ENCODE measurements around the gene AGAP2. TPM values are rescaled to one million over a fixed set of nuclear protein-coding genes. Genes with fewer than 3 reads are reported as not detected.

AGAP2 gene
- polyA plus RNA-seq, 2 of the 4 experiments (the other 2 are of a cell fraction): 0.26 to 0.45 TPM

DNA sequence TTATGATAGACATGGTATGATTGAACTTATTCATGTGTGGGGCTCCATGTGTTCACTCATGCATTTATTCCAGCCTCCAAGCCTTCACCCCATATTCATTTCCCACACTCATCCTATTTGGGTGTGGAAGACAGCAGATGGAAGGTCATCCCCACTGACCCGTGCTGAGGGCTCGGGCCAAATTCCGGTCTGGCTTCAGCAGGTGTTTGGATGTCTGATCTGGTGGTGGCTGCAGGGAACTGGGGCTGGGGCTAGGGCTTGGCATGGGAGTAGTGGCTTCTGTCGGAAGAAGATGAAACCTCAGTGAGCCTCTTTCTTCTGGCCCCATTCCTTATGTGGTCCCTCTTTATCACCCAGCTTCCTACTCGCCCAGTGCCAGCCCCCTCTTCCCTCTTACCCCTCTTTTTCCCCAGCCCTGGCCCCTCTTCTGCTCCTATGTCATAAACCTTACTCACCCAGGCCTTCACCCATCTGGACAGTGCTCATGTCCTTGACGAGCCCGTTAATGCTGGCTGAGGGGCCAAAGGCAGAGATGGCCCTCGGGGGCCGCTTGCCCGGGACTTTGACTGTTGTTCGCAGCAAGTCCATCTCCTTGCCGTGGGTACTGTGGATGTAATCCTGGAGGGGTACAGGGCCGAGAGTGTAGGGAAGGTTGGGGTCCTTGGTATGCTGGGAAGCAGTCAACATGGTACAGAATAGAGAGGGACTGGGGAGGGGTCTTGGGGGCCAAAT is 8.0 kb downstream of the AGAP2 start (continued):
- no peak for TF ChIP-seq CHD4 (IDR thresholded peaks at IDR 0.05; ENCODE audit: borderline replicate concordance)
- TF ChIP-seq, protein P1, sequence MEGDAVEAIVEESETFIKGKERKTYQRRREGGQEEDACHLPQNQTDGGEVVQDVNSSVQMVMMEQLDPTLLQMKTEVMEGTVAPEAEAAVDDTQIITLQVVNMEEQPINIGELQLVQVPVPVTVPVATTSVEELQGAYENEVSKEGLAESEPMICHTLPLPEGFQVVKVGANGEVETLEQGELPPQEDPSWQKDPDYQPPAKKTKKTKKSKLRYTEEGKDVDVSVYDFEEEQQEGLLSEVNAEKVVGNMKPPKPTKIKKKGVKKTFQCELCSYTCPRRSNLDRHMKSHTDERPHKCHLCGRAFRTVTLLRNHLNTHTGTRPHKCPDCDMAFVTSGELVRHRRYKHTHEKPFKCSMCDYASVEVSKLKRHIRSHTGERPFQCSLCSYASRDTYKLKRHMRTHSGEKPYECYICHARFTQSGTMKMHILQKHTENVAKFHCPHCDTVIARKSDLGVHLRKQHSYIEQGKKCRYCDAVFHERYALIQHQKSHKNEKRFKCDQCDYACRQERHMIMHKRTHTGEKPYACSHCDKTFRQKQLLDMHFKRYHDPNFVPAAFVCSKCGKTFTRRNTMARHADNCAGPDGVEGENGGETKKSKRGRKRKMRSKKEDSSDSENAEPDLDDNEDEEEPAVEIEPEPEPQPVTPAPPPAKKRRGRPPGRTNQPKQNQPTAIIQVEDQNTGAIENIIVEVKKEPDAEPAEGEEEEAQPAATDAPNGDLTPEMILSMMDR (IDR thresholded peaks at IDR 0.05): no peak
- TF ChIP-seq ESRRA (IDR thresholded peaks at IDR 0.05; ENCODE audit: borderline replicate concordance, low read length): no peak
- no peak for TF ChIP-seq KDM1A (IDR thresholded peaks at IDR 0.05; ENCODE audit: low read depth)
- TF ChIP-seq, protein P2, sequence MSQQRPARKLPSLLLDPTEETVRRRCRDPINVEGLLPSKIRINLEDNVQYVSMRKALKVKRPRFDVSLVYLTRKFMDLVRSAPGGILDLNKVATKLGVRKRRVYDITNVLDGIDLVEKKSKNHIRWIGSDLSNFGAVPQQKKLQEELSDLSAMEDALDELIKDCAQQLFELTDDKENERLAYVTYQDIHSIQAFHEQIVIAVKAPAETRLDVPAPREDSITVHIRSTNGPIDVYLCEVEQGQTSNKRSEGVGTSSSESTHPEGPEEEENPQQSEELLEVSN (IDR thresholded peaks at IDR 0.05; ENCODE audit: borderline replicate concordance, low read depth): no peak
- no peak for TF ChIP-seq KDM5A (IDR thresholded peaks at IDR 0.05)

DNA sequence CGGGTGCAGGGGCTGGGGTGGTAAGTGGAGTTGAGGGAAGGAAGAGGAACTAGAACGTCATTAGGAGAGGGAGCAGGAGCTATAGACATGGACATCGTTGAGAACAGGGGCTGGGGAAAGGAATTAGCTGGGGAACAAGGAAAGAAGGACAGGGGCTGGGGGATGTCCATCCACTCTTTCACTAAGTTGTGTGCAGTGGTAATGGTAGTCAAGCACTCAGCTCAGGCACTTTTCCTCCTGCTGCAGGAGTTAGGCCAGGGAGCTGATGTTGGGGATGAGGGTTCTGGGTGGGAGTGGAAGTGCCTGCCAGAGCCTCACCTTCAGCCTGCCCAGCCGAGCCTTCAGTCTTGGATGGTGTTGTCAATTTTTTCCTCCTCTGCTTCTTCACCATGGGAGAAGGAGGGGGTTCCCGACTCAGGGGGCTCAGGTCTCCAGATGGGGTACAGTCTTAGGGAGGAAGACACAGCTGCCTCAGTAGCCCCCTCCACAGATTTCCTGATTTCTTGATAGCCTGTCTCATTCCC is 9.2 kb downstream of the AGAP2 start:
- ChIA-PET CTCF (interaction anchor here (0.7 to 13.8 kb wide), 8 partner anchors 8 to 146 kb away, joined by 3 to 242 read pairs (median 4); partner anchors contain the start of genes AGAP2, CYP27B1 and TSPAN31), POLR2A (interaction anchor here (1.0 kb wide), 1 partner anchor 15 kb away, joined by 7 read pairs; the partner anchor contains the start of gene TSPAN31)
- ATAC-seq: no peak
- no peak overlapping the region for H3K4me2 ChIP-seq
- no peak for FAIRE-seq
- TF ChIP-seq NR3C1 (IDR thresholded peaks at IDR 0.05): no peak
- no peak for TF ChIP-seq KDM5A (IDR thresholded peaks at IDR 0.05)
- TF ChIP-seq KDM1A (IDR thresholded peaks at IDR 0.05; ENCODE audit: low read depth): no peak
- TF ChIP-seq EHF (CRISPR knock-in tag; IDR thresholded peaks at IDR 0.05): no peak
- TF ChIP-seq NFE2L2 (conservative IDR thresholded peaks at IDR 0.05; ENCODE audit: low read length): no peak
- no peak for TF ChIP-seq ZSCAN20 (CRISPR knock-in tag; IDR thresholded peaks at IDR 0.05)
- TF ChIP-seq MYC (IDR thresholded peaks at IDR 0.05; ENCODE audit: borderline replicate concordance, low read length): no peak
- no peak for DNase-seq (ENCODE audit: low read depth in 1 of 2, low spot score in 1 of 2)
- H3K4me1 ChIP-seq: peaks cover 13% of the 10 kb centered on the region
- 43% methylated on average over 5 of the region's 5 CpGs for WGBS (ENCODE audit: missing lambda C conversion rate)
- H3K4me3 ChIP-seq: no peak overlapping the region
- H3K9me3 ChIP-seq: no peaks in the 10 kb centered on the region
- H3K27ac ChIP-seq: no peak overlapping the region

DNA sequence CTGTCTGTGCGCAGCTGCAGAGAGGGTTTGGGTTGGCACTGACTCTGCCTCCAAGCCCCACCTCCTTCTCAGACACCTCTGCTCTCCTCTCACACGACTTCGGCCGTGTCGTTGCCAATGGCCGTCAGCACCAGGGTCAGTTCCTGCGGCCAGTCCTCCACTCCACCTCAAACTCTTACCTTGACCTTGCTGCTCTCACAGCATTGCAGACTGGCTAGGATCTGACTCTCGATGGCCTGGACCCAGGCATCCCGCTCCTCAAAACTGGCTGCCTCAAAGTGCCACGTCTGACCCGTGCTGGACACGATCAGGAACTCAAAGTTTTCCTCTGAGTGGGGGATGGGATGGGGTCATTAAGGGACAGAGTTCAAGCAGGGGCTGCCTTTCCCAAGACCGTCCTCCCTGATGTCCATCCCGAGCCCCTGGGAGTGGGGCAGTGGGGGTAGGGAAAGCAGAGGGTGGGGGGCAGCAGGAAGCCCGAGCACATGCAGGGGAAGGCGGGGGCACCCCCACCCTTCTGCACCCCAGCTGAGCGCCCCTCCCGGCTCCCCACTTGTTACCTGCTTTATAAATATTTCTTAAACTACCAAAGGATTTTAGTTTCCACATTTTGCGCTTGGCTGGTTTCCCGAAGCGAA is 10.7 kb downstream of the AGAP2 start:
- Histone ChIP-seq H3K4me3 (no peak overlapping the region), H3K4me2 (no peak overlapping the region), H3K4me1 (peaks cover 18% of the 10 kb centered on the region), H3K27ac (no peak overlapping the region), H3K9me3 (no peaks in the 10 kb centered on the region)
- TF ChIP-seq, protein P3, sequence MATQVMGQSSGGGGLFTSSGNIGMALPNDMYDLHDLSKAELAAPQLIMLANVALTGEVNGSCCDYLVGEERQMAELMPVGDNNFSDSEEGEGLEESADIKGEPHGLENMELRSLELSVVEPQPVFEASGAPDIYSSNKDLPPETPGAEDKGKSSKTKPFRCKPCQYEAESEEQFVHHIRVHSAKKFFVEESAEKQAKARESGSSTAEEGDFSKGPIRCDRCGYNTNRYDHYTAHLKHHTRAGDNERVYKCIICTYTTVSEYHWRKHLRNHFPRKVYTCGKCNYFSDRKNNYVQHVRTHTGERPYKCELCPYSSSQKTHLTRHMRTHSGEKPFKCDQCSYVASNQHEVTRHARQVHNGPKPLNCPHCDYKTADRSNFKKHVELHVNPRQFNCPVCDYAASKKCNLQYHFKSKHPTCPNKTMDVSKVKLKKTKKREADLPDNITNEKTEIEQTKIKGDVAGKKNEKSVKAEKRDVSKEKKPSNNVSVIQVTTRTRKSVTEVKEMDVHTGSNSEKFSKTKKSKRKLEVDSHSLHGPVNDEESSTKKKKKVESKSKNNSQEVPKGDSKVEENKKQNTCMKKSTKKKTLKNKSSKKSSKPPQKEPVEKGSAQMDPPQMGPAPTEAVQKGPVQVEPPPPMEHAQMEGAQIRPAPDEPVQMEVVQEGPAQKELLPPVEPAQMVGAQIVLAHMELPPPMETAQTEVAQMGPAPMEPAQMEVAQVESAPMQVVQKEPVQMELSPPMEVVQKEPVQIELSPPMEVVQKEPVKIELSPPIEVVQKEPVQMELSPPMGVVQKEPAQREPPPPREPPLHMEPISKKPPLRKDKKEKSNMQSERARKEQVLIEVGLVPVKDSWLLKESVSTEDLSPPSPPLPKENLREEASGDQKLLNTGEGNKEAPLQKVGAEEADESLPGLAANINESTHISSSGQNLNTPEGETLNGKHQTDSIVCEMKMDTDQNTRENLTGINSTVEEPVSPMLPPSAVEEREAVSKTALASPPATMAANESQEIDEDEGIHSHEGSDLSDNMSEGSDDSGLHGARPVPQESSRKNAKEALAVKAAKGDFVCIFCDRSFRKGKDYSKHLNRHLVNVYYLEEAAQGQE (IDR thresholded peaks at IDR 0.05): peak; percentile 2; the same call in 1 of the 2 replicates
- TF ChIP-seq PHF8 (IDR thresholded peaks at IDR 0.05; ENCODE audit: borderline replicate concordance, low read depth): no peak
- FAIRE-seq (no peak), ATAC-seq (no peak), DNase-seq (ENCODE audit: low read depth in 1 of 2, low spot score in 1 of 2) (no peak)
- ChIA-PET CTCF (interaction anchor here (2.7 to 13.8 kb wide), 5 partner anchors 10 to 145 kb away, joined by 14 to 242 read pairs (median 20); partner anchors contain the start of genes AGAP2 and TSPAN31), POLR2A (no interaction called here)
- 91% methylated on average over 21 of the region's 21 CpGs for WGBS (ENCODE audit: missing lambda C conversion rate)
